ENCODE results near the gene SHISA2. TPM values are rescaled to one million over a fixed set of nuclear protein-coding genes. Genes with fewer than 3 reads are reported as not detected.

The SHISA2 gene
- total RNA-seq, 1 experiment from 2014 or later, result 8.1 TPM

DNA sequence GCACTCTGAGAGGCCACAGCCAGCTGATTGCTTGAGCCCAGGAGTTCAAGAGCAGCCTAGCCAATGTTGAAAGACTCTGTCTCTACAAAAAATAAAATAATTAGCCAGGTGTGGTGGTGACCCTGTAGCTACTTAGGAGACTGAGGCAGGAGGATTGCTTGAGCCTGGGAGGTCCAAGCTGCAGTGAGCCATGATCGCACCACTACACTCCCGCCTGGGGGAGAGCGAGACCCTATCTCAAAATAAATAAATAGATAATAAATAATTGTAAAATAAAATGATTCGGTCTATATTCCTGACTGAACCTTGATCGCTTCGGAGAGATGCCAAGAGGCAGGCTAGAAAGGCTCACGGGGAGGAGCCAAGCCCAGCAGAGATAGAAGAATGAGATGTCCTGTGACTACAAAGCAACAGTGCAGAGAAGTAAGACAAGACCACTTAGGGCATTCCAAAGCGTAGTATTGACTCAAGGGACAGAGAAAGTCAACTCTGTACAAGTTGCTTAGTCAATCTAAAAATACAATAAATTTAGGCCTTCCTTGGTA is 12.8 kb downstream of the SHISA2 start:
- no CpG with 5 or more reads among the region's 8 CpGs for WGBS (ENCODE audit: extremely low coverage, insufficient read length, low lambda C conversion rate)
- Histone ChIP-seq H4K8ac (replicated peaks; ENCODE audit: insufficient read length, low read depth, low read length) (no peak overlapping the region), H3K79me1 (ENCODE audit: insufficient read depth, low read depth, low read length, poor library complexity, severe bottlenecking) (no peaks in the 10 kb centered on the region), H4K91ac (ENCODE audit: insufficient read length, low read depth, low read length) (no peak overlapping the region), H3K56ac (ENCODE audit: insufficient read length, low read depth, low read length) (no peak overlapping the region), H2BK120ac (ENCODE audit: low read depth, low read length, poor library complexity, severe bottlenecking) (no peak overlapping the region), H3K18ac (ENCODE audit: insufficient read length, low read depth, low read length) (no peak overlapping the region), H3K27me3 (ENCODE audit: insufficient read depth, low read length) (no peaks in the 10 kb centered on the region), H3K4ac (ENCODE audit: low read depth, low read length) (no peak overlapping the region), H4K5ac (ENCODE audit: insufficient read length, low read depth, low read length) (no peak overlapping the region), H2BK12ac (ENCODE audit: insufficient read length, low read depth, low read length) (no peak overlapping the region), H3K27ac (ENCODE audit: insufficient read length, low read depth, low read length) (no peak overlapping the region), H2BK15ac (ENCODE audit: low read depth, low read length) (no peak overlapping the region), H2BK5ac (ENCODE audit: insufficient read length, low read length) (no peak overlapping the region), H3T11ph (ENCODE audit: low read length) (no peak overlapping the region), H2AFZ (ENCODE audit: low read length) (no peak overlapping the region), H3K9me3 (ENCODE audit: control insufficient read depth, low read depth, low read length) (no peaks in the 10 kb centered on the region), H3K4me2 (ENCODE audit: insufficient read depth, insufficient read length, low read length) (no peak overlapping the region), H3K79me2 (ENCODE audit: insufficient read depth, low read length) (no peaks in the 10 kb centered on the region), H3K14ac (ENCODE audit: insufficient read depth, low read length) (no peak overlapping the region), H2BK20ac (ENCODE audit: low read depth, low read length, poor library complexity, severe bottlenecking) (no peak overlapping the region), H2AK5ac (ENCODE audit: insufficient read length, low read length) (no peak overlapping the region), H3K4me1 (ENCODE audit: insufficient read depth, low read length) (no peaks in the 10 kb centered on the region), H3K23ac (ENCODE audit: insufficient read length, low read depth, low read length) (no peak overlapping the region), H4K20me1 (ENCODE audit: control insufficient read depth, insufficient read depth, insufficient read length) (no peaks in the 10 kb centered on the region), H3K9ac (ENCODE audit: extremely low read depth, insufficient read length, low read length) (no peak overlapping the region), H3K23me2 (ENCODE audit: insufficient read length, low read depth, low read length, poor library complexity, severe bottlenecking) (no peaks in the 10 kb centered on the region)
- Mint-ChIP-seq H3K36me3 (ENCODE audit: insufficient read depth in 1 of 3, low read depth in 3 of 3) (peaks cover 4 to 10% (median 7%) of the 10 kb centered on the region in 3 experiments; a peak in 5 of 7 replicates), H3K4me3 (no peak overlapping the region), H3K27me3 (ENCODE audit: low read depth) (peaks cover 4% of the 10 kb centered on the region), H3K4me1 (peaks cover 0 to 8% of the 10 kb centered on the region in 2 experiments; a peak in 3 of 4 replicates), H3K27ac (no peak overlapping the region), H3K9me3 (peaks cover 3 to 4% of the 10 kb centered on the region in 2 experiments; a peak in 4 of 5 replicates)
- DNase-seq, result no peak
- TF ChIP-seq, protein P1, sequence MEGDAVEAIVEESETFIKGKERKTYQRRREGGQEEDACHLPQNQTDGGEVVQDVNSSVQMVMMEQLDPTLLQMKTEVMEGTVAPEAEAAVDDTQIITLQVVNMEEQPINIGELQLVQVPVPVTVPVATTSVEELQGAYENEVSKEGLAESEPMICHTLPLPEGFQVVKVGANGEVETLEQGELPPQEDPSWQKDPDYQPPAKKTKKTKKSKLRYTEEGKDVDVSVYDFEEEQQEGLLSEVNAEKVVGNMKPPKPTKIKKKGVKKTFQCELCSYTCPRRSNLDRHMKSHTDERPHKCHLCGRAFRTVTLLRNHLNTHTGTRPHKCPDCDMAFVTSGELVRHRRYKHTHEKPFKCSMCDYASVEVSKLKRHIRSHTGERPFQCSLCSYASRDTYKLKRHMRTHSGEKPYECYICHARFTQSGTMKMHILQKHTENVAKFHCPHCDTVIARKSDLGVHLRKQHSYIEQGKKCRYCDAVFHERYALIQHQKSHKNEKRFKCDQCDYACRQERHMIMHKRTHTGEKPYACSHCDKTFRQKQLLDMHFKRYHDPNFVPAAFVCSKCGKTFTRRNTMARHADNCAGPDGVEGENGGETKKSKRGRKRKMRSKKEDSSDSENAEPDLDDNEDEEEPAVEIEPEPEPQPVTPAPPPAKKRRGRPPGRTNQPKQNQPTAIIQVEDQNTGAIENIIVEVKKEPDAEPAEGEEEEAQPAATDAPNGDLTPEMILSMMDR (conservative IDR thresholded peaks at IDR 0.05), result no peak
